Measurements from ENCODE around the gene DSCAM. TPM values are rescaled to one million over a fixed set of nuclear protein-coding genes. Genes with fewer than 3 reads are reported as not detected.

The DSCAM gene
- total RNA-seq, 3 donors from 2014 or later (not counting 1 experiment from before 2014, with no cell fraction given): not detected

- 83% methylated on average over 9 of the region's 10 CpGs for WGBS (ENCODE audit: insufficient coverage)
- Mint-ChIP-seq H3K4me3 (no peak overlapping the region), H3K9me3 (peaks cover 3 to 4% of the 10 kb centered on the region in 2 donors), H3K27ac (no peak overlapping the region), H3K36me3 (no peaks in the 10 kb centered on the region), H3K27me3 (ENCODE audit: low read depth in 2 of 2) (no peaks in the 10 kb centered on the region), H3K4me1 (no peaks in the 10 kb centered on the region)
- TF ChIP-seq CTCF (IDR thresholded peaks at IDR 0.05): no peak
- no peak for ATAC-seq
- H3K27me3 ChIP-seq (ENCODE audit: control insufficient read depth, insufficient read depth, low read length): no peaks in the 10 kb centered on the region
- H3K4me1 ChIP-seq (ENCODE audit: control insufficient read depth, insufficient read depth, low read length): no peaks in the 10 kb centered on the region
- no peaks in the 10 kb centered on the region for H3K36me3 ChIP-seq (ENCODE audit: control insufficient read depth, insufficient read depth, low read length)
- DNase-seq: no peak
- no peak overlapping the region for H3K27ac ChIP-seq (ENCODE audit: low read length)
- no peaks in the 10 kb centered on the region for H3K9me3 ChIP-seq (ENCODE audit: control insufficient read depth, insufficient read depth, low read length)
- intact Hi-C loops (cut with micrococcal nuclease): no loop called here
- no peak overlapping the region for H3K4me3 ChIP-seq (ENCODE audit: low read length)
Observed at GRCh38 chr21:40164905-40165772, 681.8 kb downstream of the DSCAM start.

GRCh38 chr21:40162075-40162474 lies 684.9 kb downstream of the DSCAM start:
- no peak overlapping the region for H3K4me3 ChIP-seq (ENCODE audit: low read length)
- intact Hi-C loops (cut with micrococcal nuclease): no loop called here
- no peaks in the 10 kb centered on the region for H3K9me3 ChIP-seq (ENCODE audit: control insufficient read depth, insufficient read depth, low read length)
- DNase-seq (no peak), ATAC-seq (no peak)
- H3K27me3 ChIP-seq (ENCODE audit: control insufficient read depth, insufficient read depth, low read length): no peaks in the 10 kb centered on the region
- no peaks in the 10 kb centered on the region for H3K27me3 Mint-ChIP-seq (ENCODE audit: low read depth in 2 of 2)
- no peaks in the 10 kb centered on the region for H3K9me3 Mint-ChIP-seq
- H3K36me3 Mint-ChIP-seq: no peaks in the 10 kb centered on the region
- TF ChIP-seq CTCF (IDR thresholded peaks at IDR 0.05): no peak
- H3K4me1 ChIP-seq (ENCODE audit: control insufficient read depth, insufficient read depth, low read length): no peaks in the 10 kb centered on the region
- H3K27ac ChIP-seq (ENCODE audit: low read length): no peak overlapping the region
- H3K4me3 Mint-ChIP-seq: no peak overlapping the region
- H3K4me1 Mint-ChIP-seq: no peaks in the 10 kb centered on the region
- H3K27ac Mint-ChIP-seq: no peak overlapping the region
- H3K36me3 ChIP-seq (ENCODE audit: control insufficient read depth, insufficient read depth, low read length): no peaks in the 10 kb centered on the region
- WGBS (ENCODE audit: insufficient coverage): 55% methylated on average over 2 of the region's 2 CpGs

GRCh38 chr21:40160911-40161310 lies 686.0 kb downstream of the DSCAM start:
- 83% methylated on average over 5 of the region's 5 CpGs for WGBS (ENCODE audit: insufficient coverage)
- no peaks in the 10 kb centered on the region for H3K27me3 Mint-ChIP-seq (ENCODE audit: low read depth in 2 of 2)
- no peak for TF ChIP-seq CTCF (IDR thresholded peaks at IDR 0.05)
- no peaks in the 10 kb centered on the region for H3K36me3 Mint-ChIP-seq
- no peak overlapping the region for H3K27ac Mint-ChIP-seq
- Histone ChIP-seq H3K27ac (ENCODE audit: low read length) (no peak overlapping the region), H3K36me3 (ENCODE audit: control insufficient read depth, insufficient read depth, low read length) (no peaks in the 10 kb centered on the region), H3K27me3 (ENCODE audit: control insufficient read depth, insufficient read depth, low read length) (no peaks in the 10 kb centered on the region), H3K4me3 (ENCODE audit: low read length) (no peak overlapping the region), H3K9me3 (ENCODE audit: control insufficient read depth, insufficient read depth, low read length) (no peaks in the 10 kb centered on the region), H3K4me1 (ENCODE audit: control insufficient read depth, insufficient read depth, low read length) (no peaks in the 10 kb centered on the region)
- peaks cover 2% of the 10 kb centered on the region in 2 donors for H3K9me3 Mint-ChIP-seq
- DNase-seq: no peak
- intact Hi-C loops (cut with micrococcal nuclease): no loop called here
- ATAC-seq: no peak
- no peaks in the 10 kb centered on the region for H3K4me1 Mint-ChIP-seq
- H3K4me3 Mint-ChIP-seq: no peak overlapping the region

Measured in natural killer cell (primary cell).